Kidney glomerular epithelial cell (primary cell): ENCODE results near the gene HMGXB3.
A peak's percentile ranks its signal among the peaks of the same experiment; 100 is the strongest.

Experiments used
- DNase-seq: peaks from one replicate; lab custom pipeline; 2025; lab: John Stamatoyannopoulos, UW

HMGXB3 gene

GRCh38 chr5:150053713-150054392, 53.3 kb downstream of the HMGXB3 start:
- no peak for DNase-seq

GRCh38 chr5:150054569-150054968, 54.0 kb downstream of the HMGXB3 start:
- no peak for DNase-seq

GRCh38 chr5:150055326-150056074, 55.0 kb downstream of the HMGXB3 start:
- DNase-seq = no peak

- DNase-seq = no peak
Measured at GRCh38 chr5:150056075-150056443, 55.5 kb downstream of the HMGXB3 start.

GRCh38 chr5:150057052-150057451, 56.5 kb downstream of the HMGXB3 start:
- no peak for DNase-seq

GRCh38 chr5:150057511-150057910, 57.0 kb downstream of the HMGXB3 start:
- no peak for DNase-seq

- no peak for DNase-seq
Measured at GRCh38 chr5:150057996-150058395, 57.5 kb downstream of the HMGXB3 start.

- DNase-seq = peak; percentile 58
Measured at GRCh38 chr5:150058480-150059126, 58.1 kb downstream of the HMGXB3 start.

GRCh38 chr5:150059623-150060022, 59.1 kb downstream of the HMGXB3 start:
- no peak for DNase-seq

GRCh38 chr5:150060471-150060870, 59.9 kb downstream of the HMGXB3 start:
- DNase-seq = no peak

- DNase-seq = no peak
Measured at GRCh38 chr5:150061538-150061995, 61.0 kb downstream of the HMGXB3 start.

GRCh38 chr5:150062216-150062922, 61.8 kb downstream of the HMGXB3 start:
- DNase-seq = no peak

- DNase-seq = no peak
Measured at GRCh38 chr5:150063638-150064037, 63.1 kb downstream of the HMGXB3 start.

GRCh38 chr5:150064681-150065220, 64.2 kb downstream of the HMGXB3 start:
- DNase-seq = no peak

GRCh38 chr5:150065346-150065745, 64.8 kb downstream of the HMGXB3 start:
- DNase-seq = no peak

GRCh38 chr5:150065886-150066285, 65.3 kb downstream of the HMGXB3 start:
- DNase-seq = no peak

GRCh38 chr5:150066436-150066835, 65.9 kb downstream of the HMGXB3 start:
- DNase-seq = no peak

- DNase-seq = peak; percentile 14
Measured at GRCh38 chr5:150066901-150067396, 66.4 kb downstream of the HMGXB3 start.

GRCh38 chr5:150067405-150067960, 66.9 kb downstream of the HMGXB3 start:
- no peak for DNase-seq

GRCh38 chr5:150068071-150068470, 67.5 kb downstream of the HMGXB3 start:
- no peak for DNase-seq

- no peak for DNase-seq
Measured at GRCh38 chr5:150068472-150068871, 67.9 kb downstream of the HMGXB3 start.
